HCT116 (cell line): ENCODE measurements around the gene GAD1.

Experiments
- ATF3 ChIP-seq: IDR thresholded peaks from 2 replicates; pipeline ENCODE4 v1.6.1; 2012
- CTCF ChIP-seq, 3 experiments: fragments of 200-600 bp in 1 of 3; sonication (generic) in 1 of 3; IDR thresholded peaks in 2 of 3; conservative IDR thresholded peaks in 1 of 3; 2 replicates each; pipeline ENCODE4 v1.5.1; 2012 to 2017; ENCODE audit warnings: low read depth in 2 of 3, low read length in 2 of 3, antibody characterized with exemption in 1 of 3, borderline replicate concordance in 1 of 3, control low read depth in 1 of 3, mild to moderate bottlenecking in 1 of 3, mixed read lengths in 1 of 3, mixed run types in 1 of 3, moderate library complexity in 1 of 3; ENCODE audit not compliant: insufficient read depth in 1 of 3
- EGR1 ChIP-seq: IDR thresholded peaks from 2 replicates; pipeline ENCODE4 v1.6.1; 2012; ENCODE audit warnings: low read depth
- EZH2 ChIP-seq: fragments of 200-600 bp; sonication (generic); IDR thresholded peaks from 2 replicates; pipeline ENCODE4 v1.6.1; 2017; ENCODE audit warnings: antibody characterized with exemption, mixed run types
- EZH2phosphoT487 ChIP-seq: fragments of 200-600 bp; IDR thresholded peaks from 2 replicates; pipeline ENCODE4 v1.6.1; 2018; ENCODE audit warnings: antibody characterized with exemption, borderline replicate concordance
- MAX ChIP-seq: IDR thresholded peaks from 2 replicates; pipeline ENCODE4 v1.6.1; 2012
- POLR2A ChIP-seq: IDR thresholded peaks from 2 replicates; pipeline ENCODE4 v1.7.0; 2011; ENCODE audit warnings: borderline replicate concordance; ENCODE audit not compliant: insufficient read depth, insufficient read length; ENCODE audit errors: extremely low read depth
- POLR2AphosphoS5 ChIP-seq: IDR thresholded peaks from 2 replicates; pipeline ENCODE4 v1.6.1; 2011; ENCODE audit warnings: mild to moderate bottlenecking, low read depth, low read length, moderate library complexity
- REST ChIP-seq: IDR thresholded peaks from 2 replicates; pipeline ENCODE4 v1.6.1; 2012; ENCODE audit warnings: low read depth
- YY1 ChIP-seq: IDR thresholded peaks from 2 replicates; pipeline ENCODE4 v1.6.1; 2011; ENCODE audit warnings: low read length, low read depth, moderate library complexity, mild to moderate bottlenecking; ENCODE audit not compliant: insufficient replicate concordance; ENCODE audit errors: extremely low read depth
- ZBTB33 ChIP-seq: IDR thresholded peaks from 2 replicates; pipeline ENCODE4 v1.6.1; 2011; ENCODE audit warnings: mild to moderate bottlenecking, low read length, moderate library complexity; ENCODE audit not compliant: insufficient replicate concordance; ENCODE audit errors: extremely low read depth
- ZFX ChIP-seq: fragments of 450-650 bp; IDR thresholded peaks from 2 replicates; pipeline ENCODE4 v1.6.1; 2017

GRCh38 chr2:170816504-170817092 is at the start of gene GAD1:
- no peak for TF ChIP-seq CTCF (IDR thresholded peaks at IDR 0.05 in 2 of 3, conservative IDR thresholded peaks at IDR 0.05 in 1 of 3; ENCODE audit: borderline replicate concordance in 1 of 3, insufficient read depth in 1 of 3, low read depth in 2 of 3, low read length in 2 of 3)
- TF ChIP-seq YY1 = no peak
- no peak for TF ChIP-seq ZFX
- TF ChIP-seq POLR2A = no peak
- no peak for TF ChIP-seq REST
- TF ChIP-seq ATF3 = no peak
- peak; percentile 63 for TF ChIP-seq POLR2AphosphoS5
- TF ChIP-seq EGR1 = 0 out of 2 replicates have a peak, but pooled peaks have one; percentile 40
- no peak for TF ChIP-seq EZH2phosphoT487
- TF ChIP-seq MAX = peak; percentile 71
- no peak for TF ChIP-seq EZH2
- TF ChIP-seq ZBTB33 = no peak
